NCI-H2081 treated with DMSO at 0.1 percent for 48 hours (cell line): ENCODE measurements around the gene HMG20A.

Experiments
- DNase-seq: peaks from one replicate; lab custom pipeline; 2025; lab: John Stamatoyannopoulos, UW

HMG20A gene

GRCh38 chr15:77500989-77501388, 80.3 kb downstream of the HMG20A start:
- DNase-seq: no peak

- no peak for DNase-seq
Observed at GRCh38 chr15:77502379-77503095, 81.8 kb downstream of the HMG20A start.

GRCh38 chr15:77503240-77503639, 82.6 kb downstream of the HMG20A start:
- no peak for DNase-seq

- DNase-seq: no peak
Observed at GRCh38 chr15:77503764-77504163, 83.1 kb downstream of the HMG20A start.

- DNase-seq: peak; percentile 46
Observed at GRCh38 chr15:77504306-77504705, 83.6 kb downstream of the HMG20A start.

- DNase-seq: no peak
Observed at GRCh38 chr15:77504871-77505270, 84.2 kb downstream of the HMG20A start.

- no peak for DNase-seq
Observed at GRCh38 chr15:77505556-77505955, 84.9 kb downstream of the HMG20A start.

- DNase-seq: no peak
Observed at GRCh38 chr15:77506311-77507142, 85.8 kb downstream of the HMG20A start.

GRCh38 chr15:77507143-77507897, 86.6 kb downstream of the HMG20A start:
- no peak for DNase-seq

- DNase-seq: no peak
Observed at GRCh38 chr15:77507911-77508310, 87.2 kb downstream of the HMG20A start.

- no peak for DNase-seq
Observed at GRCh38 chr15:77508541-77509243, 88.0 kb downstream of the HMG20A start.

- DNase-seq: no peak
Observed at GRCh38 chr15:77510066-77511057, 89.7 kb downstream of the HMG20A start.

- DNase-seq: no peak
Observed at GRCh38 chr15:77511869-77512268, 91.2 kb downstream of the HMG20A start.

GRCh38 chr15:77513226-77513625, 92.5 kb downstream of the HMG20A start:
- DNase-seq: no peak

GRCh38 chr15:77514641-77515402, 94.1 kb downstream of the HMG20A start:
- no peak for DNase-seq

- DNase-seq: no peak
Observed at GRCh38 chr15:77515613-77516012, 94.9 kb downstream of the HMG20A start.

GRCh38 chr15:77516076-77516475, 95.4 kb downstream of the HMG20A start:
- no peak for DNase-seq

GRCh38 chr15:77516786-77517185, 96.1 kb downstream of the HMG20A start:
- DNase-seq: no peak

- DNase-seq: no peak
Observed at GRCh38 chr15:77517579-77517978, 96.9 kb downstream of the HMG20A start.

GRCh38 chr15:77518458-77518857, 97.8 kb downstream of the HMG20A start:
- DNase-seq: no peak
